Measurements from ENCODE around the gene MVB12B.

The MVB12B gene

DNA sequence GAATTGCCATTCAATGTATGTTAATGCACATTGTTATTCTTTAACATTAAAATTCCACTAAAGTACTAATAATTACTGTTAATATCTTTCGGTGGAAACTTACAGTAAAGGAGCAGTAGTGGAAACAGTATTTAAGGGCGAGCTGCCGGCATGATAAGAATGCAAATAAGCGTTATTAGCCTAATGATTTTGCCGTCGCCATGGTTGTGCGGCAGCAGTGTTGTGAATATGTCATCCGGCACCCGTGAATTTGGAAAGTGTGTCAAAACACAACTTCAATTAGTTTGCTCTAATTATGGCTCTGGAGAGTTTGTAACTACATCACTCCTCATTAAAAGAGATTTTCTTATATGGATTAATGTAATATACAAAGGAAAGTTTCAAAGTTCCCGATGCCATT lies 81.4 kb downstream of the MVB12B start:
- DNase-seq (ENCODE audit: low read depth) = no peak

DNA sequence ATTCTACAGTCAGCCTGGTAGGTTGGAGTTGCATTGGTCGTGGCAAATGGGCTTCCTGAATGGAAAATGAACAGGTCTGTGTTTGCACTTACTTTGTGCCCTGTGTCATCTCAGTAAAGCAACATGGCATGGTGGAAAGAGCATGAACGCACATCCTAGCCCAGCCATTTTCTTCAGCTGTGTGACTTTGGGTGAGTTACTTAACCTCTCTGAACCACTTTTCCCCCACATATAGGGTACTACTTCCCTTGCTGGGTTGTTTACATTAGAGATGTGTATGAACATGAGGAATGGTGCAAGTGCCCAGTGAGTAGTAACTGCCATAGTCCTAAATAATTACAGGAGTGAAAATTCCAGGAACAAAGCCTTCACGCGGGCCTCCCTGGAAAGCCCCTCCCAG lies 83.6 kb downstream of the MVB12B start:
- no peak for DNase-seq (ENCODE audit: low read depth)

DNA sequence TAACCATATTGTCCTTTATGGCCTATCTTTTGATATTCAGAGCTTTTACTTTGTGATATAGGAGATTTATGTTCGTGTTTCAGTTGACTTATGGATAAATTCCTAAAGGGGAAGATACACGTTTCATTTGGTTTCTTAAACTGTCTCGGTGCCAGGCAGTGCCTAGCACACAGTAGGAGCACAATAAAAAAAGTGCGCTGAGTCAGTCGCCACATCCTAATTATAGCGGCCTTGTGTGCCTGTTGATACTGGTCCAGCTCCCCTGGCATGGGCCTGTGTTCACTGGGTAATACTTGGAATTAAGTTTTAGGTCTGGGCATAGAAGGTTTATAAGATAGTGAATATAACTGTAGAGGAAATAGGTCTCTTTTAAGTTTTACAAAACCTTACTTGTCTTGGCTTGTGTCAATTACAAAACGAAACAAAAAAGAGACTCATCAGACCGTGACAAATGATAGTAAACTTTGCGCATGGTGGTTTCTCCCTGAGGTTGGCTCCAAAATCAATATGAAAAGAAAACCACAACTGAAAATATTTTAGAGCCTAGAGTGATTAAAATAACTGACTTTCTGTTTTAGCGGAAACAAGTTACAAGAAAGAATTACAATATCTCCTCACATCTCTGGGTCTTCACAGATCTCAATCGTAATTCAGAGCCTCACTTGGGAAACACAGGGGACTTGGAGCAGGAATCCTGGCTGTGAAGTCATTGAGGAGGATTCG lies 84.8 kb downstream of the MVB12B start:
- no peak for DNase-seq (ENCODE audit: low read depth)

DNA sequence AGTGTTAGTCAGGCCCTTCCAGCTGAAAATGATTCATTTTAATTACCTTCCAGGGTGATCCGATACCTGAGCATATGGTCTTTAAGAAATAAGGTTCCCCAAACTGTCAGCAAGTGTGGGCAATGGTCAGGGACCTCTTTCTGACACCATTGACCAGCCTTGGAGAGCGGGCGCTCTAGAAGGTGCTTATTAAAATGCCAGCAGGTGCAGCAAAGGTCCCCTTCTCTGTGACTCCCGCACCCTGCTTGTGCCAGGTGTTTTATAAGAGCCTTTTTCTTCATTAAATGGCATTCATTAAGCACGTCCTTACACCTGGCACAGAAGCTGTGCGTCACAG lies 85.3 kb downstream of the MVB12B start:
- no peak for DNase-seq (ENCODE audit: low read depth)

DNA sequence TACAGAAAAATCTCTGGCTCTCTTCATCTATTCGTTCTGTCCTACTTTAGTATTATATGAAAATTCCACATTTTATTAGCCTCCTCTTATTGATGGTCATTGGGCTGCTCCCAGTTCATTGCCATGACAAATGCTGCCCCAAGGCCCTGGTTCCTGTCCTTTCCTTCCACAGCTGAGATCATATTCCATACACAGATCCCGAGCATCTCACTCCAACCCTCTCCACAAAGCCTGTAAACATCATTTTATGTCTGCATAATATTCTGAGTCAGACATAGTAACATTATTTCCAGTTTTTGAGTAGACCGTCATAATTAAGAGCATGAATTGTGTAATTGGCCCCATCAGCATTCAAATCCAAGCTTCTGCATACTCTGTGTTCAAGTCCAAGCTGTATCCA lies 86.3 kb downstream of the MVB12B start:
- no peak for DNase-seq (ENCODE audit: low read depth)

DNA sequence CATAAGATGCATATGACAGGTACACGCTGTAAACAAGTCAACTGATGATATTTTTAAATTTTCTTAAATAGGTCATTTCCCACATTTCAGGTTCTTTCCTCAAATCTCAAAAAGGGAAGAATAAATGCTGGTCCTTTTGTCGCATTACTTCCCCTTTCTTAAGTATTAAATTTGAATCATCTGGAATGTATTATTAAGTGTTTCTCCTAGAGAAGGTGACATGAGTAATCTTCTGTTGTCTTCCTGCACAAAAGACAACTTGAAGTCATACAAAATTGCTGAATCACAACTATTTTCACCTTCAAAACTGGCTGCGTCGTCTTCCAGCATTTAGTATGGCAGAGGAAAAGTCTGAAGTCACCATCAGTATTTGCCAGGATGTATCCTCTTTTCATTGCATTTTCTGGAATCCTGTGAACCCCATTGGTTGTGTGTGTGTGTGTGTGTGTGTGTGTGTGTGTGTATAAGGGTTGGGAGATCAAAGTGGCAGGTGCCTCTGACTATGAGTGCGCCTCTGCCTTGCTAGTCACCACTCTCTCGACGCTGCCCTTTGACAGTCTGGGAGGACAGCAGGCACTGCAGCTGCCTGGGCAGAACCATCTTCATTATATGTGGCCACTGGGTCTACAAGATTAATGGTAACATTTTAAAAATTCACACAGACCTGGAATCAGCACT lies 86.9 kb downstream of the MVB12B start:
- DNase-seq (ENCODE audit: low read depth) = no peak

DNA sequence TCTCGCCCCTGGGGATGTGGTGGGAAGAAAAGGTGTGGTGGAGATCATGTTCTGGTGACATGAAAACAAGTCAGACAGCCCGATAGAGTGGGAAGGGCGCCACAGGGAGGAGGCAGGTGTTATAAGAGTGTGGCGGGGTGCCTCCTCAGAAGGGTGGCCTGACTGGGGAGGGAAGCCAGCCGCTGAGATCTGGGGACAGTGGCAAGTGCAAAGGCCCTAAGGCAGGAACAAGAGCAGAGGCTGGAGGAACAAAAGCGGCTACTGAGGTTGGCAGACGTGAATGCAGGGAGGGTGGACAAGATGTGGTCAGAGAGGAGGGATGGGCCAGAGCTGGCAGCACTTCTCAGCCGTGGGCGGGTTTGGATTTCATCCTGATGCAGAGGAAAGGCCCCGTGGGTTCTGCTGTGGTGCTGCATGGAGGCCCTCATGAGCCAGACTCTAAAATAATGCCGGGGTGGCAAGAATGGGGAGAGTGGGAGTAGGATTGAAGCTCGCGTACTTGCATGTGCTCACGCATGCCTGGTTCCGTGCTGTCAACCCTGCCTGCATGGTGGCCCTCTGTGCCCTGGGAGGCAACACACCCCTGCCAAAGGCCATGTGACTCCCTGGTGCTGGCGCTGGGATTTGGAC lies 89.2 kb downstream of the MVB12B start:
- DNase-seq (ENCODE audit: low read depth) = no peak

DNA sequence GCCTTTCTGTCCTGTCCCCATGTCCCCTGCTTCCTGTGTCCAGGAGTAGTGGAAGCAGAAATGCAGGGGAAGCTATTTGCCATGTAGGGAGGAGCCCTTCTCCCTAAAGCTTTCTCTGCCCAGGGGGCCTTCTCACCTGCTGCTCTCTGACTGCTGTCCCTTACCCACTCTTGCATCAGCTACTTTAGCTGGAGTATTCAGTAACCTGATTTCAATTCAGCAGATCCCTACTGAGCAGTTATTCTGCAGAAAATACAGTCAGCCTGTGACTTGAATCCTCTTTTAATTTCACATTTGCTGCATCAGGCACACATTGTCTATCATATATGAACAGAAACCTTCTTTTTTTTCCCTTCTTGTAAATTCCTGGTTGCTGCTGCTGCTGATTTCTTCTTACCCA lies 90.4 kb downstream of the MVB12B start:
- no peak for DNase-seq (ENCODE audit: low read depth)

DNA sequence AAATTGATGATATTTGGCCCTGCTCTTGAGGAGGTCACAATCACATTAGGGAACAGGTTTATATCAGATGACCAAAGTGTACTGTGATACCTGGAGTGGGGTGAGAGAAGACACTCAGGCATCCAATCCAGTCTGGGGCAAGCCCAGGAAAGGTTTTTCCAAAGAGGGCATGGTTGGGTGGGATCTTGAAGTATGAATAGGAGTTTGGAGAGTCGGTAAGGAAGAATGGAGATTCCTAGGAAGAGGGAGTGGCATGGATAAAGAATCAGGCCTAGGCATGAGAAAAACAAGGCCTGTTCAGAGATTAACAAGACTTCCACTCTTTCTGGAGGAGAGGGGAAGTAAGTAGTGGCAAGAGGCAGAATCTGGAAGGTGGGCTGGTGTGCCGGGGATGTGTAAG lies 91.1 kb downstream of the MVB12B start:
- no peak for DNase-seq (ENCODE audit: low read depth)

DNA sequence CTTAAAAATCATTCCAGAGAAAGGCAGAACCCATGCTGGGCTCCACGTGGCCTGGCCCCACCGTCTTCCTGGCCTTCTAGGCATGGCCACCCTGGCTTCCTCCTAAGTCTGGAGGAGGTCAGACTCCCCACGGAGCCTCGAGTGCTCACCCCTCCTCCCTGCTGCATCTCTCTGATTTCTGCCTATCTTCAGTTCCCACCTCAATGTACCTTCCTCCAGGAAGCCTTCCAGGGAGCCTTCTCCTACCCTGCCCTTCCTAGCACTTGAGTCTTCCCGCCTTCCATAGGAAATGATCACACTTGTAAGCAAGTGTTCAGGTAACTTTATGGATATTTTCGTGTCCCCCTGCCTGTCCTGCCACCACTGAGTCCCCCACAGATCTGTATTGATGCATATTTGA lies 92.0 kb downstream of the MVB12B start:
- no peak for DNase-seq (ENCODE audit: low read depth)

DNA sequence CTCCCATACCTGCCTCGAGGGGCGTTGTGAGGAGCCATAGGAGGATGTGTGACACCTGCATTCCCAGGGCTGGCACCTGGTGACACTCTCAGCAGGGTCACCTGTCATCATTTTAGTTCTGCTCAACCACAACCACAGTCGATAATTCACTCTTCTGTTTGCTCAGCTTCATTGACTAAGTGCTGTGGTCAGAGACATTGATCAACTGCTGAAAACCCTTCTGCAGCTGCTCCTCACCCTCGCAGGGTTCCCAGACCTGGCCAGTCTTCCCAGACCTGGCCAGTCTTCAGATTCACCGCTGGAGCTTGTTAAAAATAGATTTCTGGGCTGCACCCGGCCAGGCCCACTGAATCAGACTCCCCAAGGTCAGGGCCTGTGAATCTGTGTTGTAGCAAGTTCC lies 92.8 kb downstream of the MVB12B start:
- DNase-seq (ENCODE audit: low read depth) = no peak

DNA sequence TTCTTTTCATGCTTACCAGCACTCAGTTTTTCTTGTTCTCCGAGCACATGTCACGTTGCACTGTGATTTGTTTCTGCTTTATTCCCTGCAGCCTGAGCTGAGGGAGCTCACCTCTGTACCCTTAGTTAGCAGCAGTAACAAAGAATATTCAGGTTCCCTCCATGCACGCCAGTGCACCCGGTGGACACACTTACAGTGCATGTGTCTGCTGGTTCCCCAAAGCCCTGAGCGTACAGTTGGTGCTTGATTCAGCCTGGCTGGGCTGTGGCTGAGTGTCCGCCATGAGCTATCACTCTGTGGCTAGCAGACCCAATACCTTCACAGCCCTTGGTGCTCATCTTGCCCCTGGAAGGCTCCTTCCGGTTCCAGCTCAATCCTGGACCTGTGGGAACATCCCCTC lies 93.5 kb downstream of the MVB12B start:
- no peak for DNase-seq (ENCODE audit: low read depth)

DNA sequence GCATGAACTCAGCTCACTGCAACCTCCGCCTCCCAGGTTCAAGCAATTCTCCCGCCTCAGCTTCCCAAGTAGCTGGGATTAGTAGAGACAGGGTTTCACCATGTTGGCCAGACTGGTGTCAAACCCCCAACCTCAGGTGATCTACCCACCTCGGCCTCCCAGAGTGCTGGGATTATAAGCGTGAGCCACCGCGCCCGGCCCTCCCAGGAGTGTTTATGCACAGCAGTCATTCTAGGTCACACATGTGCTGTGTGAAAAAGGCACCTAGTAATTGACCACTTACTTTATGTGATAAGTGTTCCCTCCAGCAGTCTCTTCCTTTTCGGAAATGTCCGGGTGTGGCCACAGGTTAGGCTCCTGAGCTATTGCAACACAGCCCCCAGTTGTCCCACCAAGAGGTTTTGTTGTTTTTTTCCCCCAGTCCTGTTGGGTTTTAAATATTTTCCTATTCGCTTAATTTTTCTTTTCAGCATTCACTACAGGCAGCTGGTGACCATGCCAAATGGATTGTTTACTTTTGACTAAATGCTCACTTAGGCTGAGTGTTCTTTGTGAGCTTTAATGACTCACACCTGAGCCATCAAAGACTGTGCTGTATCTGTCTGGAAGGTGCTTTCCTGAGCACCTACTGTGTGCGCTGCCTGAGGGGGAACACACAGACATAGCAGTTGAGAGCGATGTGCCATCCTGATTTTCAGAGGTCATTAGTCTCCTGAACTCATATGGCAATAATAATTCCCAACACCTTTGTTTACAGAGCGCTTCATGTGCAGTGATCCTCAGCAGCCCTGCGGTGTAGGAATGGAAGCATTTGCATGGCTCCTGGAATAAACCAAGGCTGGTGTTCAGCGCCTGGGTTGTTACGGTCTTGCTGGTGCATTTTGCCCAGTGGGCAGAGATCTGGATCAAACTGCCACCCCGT lies 94.3 kb downstream of the MVB12B start:
- no peak for DNase-seq (ENCODE audit: low read depth)

DNA sequence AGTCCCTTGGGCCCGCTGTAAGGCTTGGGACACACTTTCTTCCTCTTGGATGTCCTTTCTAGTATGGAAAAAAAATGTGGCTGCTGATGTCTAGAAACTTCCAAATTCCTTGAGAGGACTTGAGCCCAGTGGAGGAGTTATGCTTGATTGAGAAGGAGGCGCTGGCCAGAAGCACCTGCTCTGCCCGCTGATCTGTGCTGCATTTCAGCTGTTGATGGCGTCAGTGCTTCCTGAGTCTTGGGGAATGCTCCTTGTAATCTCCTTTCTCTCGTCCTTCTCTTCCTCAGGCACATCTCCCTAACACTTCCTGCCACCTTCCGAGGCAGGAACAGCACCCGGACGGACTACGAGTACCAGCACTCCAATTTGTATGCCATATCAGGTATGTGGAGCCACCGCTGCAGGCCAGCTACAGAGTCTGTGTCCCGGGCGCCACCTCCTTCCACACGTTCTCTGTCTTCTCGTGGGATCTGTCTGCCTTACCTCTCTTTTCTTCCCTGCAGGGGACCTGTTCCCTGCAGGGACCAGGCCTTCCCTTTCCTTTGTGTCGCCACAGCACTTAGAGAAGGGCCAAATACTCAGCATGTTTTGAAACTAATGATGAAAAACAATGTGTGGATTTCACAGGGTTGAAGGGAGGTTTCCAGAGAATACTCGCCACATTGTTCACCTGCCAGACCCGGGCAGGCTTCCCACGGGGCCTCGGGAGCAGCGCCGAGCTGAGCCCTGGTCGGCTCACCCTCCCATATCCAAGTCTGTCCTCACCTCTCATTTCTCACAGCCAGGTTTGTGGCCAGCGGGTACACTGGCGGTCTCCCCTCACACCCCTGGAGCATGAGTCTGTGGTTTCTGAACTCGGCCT lies 95.2 kb downstream of the MVB12B start:
- DNase-seq (ENCODE audit: low read depth) = no peak

DNA sequence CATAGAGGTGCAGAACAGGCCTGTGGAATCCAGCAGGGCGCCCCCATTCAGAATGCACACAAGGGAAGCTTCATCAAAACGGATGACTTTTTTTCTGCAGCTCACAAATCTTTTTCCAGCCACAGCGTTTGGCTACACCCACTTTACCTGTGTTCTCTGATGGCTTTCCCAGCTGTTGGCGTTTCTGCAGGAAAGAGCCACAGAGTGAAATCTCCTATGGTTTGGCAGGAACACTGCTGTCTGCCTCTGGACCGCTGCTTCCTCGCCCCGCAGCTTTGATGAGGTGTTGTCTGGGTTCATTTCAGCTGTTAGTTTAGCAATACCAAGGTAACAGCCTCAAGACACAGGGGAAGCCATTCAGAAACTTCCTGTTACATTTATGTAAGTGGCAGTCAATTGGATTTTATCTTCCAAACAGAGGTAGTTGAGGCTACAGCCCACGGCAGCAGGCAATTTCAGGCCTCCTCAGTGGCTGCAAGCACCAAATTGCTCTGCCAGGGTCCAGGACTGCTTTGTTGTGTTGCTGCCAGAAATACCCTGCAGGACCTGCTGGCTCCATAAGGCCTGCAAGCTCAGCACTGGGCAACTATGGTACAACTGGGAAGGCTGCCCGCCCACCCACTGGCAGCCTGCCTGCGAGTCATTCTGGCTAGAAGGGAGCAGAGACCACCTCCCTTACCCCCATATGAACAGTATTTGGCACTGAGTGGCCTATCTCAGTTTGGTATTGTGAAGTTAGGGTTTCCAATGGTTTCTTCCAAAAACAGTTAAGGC lies 96.7 kb downstream of the MVB12B start:
- no peak for DNase-seq (ENCODE audit: low read depth)

DNA sequence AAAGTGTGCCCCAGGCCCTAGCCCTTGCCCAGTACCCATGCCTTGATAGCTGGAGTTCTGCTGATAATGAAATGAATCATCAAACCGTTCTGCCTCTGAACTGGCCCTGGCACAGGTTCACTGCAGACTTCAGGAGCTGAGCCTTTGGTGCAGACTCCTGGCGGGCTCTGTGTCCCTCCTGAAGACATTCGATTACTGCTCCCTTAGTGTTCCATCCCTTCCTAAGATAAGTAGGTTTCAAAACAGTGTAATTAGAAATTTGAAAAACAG lies 97.2 kb downstream of the MVB12B start:
- DNase-seq (ENCODE audit: low read depth) = no peak

DNA sequence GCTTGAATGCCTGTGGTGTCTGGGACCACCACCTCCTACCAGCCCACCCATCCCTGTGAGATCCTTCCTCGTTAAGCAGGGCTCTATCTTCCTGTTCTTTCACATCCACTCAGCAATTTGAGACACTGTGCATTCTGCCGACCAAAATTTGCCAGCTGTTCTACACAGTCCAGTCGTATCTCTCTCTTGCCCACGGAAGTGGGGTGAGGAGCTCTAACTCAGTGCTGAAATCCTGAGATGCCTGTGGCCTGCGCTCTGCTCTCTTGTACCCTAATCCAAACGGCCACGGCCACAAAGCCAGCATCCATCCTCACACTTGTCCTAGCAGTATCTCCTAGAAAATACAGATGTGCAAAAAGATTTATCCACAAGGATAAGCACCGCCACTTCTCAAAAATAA lies 97.9 kb downstream of the MVB12B start:
- DNase-seq (ENCODE audit: low read depth) = no peak

DNA sequence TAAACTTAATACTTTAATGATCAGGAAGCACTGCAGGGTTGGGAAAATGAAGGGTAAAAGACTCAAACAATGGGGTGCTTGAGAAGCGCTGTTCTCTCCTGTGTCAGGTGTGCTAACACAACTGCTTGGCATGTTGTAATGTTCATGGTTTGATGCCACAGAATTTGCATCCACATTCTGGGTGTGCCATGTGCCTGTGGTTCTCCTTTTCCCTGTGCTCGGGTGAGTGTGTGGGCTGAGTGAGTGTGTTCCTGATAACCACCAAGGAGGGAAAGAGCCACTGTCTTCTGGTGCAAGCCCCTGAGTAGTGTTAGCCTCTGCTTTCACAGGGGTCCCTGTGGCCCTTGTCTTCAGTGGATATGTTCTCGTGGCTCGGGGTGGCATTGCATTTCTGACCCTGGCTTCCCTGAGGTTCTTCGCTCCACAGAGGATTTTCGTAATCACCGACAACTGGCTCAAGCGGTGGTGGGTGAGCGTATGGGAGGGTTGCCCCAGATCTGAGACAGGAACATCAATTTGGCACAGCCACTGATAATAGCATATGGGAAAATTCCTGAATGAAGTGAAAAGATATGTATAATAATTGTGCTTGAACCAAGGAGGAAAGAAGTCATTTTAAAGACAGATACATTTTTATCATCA lies 102.0 kb downstream of the MVB12B start:
- DNase-seq (ENCODE audit: low read depth) = no peak

DNA sequence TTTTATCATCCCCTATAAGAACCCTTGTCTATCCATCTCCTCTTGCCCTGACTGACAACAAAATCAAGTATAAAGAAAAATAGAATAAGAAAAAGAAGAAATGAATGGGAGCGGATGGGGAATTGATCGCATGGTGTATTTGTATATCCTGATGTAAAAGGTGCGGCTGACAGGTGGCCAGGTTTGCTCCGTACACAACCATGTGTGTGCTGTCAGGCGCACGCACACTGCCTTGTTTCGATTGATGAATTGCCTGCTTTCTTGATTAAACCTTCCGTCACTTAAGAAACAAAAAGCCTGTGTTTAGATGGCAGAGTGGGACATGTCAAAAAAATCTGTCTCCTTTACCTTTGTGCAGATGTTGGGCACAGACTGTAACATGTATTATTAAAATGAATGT lies 102.6 kb downstream of the MVB12B start:
- no peak for DNase-seq (ENCODE audit: low read depth)

DNA sequence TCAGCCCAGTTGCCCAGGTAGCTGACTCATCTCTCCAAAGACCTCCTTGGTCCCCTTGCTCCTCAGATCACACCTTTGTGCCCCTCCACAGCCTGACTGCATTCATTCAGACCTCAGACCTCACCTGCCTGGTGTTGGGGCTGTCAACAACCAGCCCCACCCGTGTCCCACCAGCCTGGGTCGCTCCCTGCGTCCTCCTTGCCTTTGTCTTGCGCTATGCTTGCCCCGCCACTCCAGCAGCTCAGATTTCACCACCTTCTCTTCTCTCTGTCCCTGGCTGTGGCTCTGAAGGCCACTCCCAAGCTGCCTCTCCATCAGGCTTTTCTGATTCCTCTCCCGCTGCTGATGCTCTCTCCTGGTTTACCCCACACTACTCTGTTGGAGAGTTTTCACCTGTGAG lies 103.5 kb downstream of the MVB12B start:
- DNase-seq (ENCODE audit: low read depth) = no peak
